Large intestine (tissue), 3 donors: ENCODE data around the gene EHD4. TPM values are rescaled to one million over a fixed set of nuclear protein-coding genes. Genes with fewer than 3 reads are reported as not detected.

Experiments used
- DNase-seq, 2 donors: peaks; one replicate each; pipeline versions ENCODE4 v3.0.0 to v3.0.0-alpha.2; 2013
- H3K27ac ChIP-seq: one replicate; pipeline ENCODE4 v1.5.1; 2013; ENCODE audit warnings: low read length
- H3K27me3 ChIP-seq: 2 replicates; pipeline ENCODE4 v1.6.1; 2013; ENCODE audit warnings: low read length; ENCODE audit not compliant: control insufficient read depth, insufficient read depth
- H3K36me3 ChIP-seq: 2 replicates; pipeline ENCODE4 v1.6.1; 2013; ENCODE audit warnings: low read length; ENCODE audit not compliant: control insufficient read depth, insufficient read depth
- H3K4me1 ChIP-seq: one replicate; pipeline ENCODE4 v1.6.1; 2013; ENCODE audit warnings: low read length; ENCODE audit not compliant: control insufficient read depth, insufficient read depth
- H3K4me3 ChIP-seq: one replicate; pipeline ENCODE4 v1.5.1; 2013; ENCODE audit warnings: low read length
- H3K9me3 ChIP-seq: one replicate; pipeline ENCODE4 v1.6.1; 2013; ENCODE audit warnings: mild to moderate bottlenecking, low read depth, low read length, moderate library complexity; ENCODE audit not compliant: control insufficient read depth
- WGBS: methylation state at CpG from one replicate; pipeline ENCODE4 v1.1.5; 2013; ENCODE audit warnings: low lambda C conversion rate; ENCODE audit not compliant: insufficient coverage; 5-methylcytosine and 5-hydroxymethylcytosine counted together
- polyA plus RNA-seq: library from polyadenylated mRNA; unstranded; fragments of 120-200 nt; gene quantifications from one replicate; pipeline ENCODE4 v1.2.1, GENCODE V29; 2013

Gene EHD4
- polyA plus RNA-seq, 1 donor: 13.1 TPM

- Histone ChIP-seq H3K36me3 (no peaks in the 10 kb centered on the region), H3K27me3 (no peaks in the 10 kb centered on the region), H3K9me3 (no peaks in the 10 kb centered on the region), H3K4me3 (no peak overlapping the region), H3K27ac (no peak overlapping the region), H3K4me1 (peaks cover 16% of the 10 kb centered on the region)
- 100% methylated on average over 1 of the region's 4 CpGs for WGBS
- no peak for DNase-seq
Observed at GRCh38 chr15:41968701-41969100, 3.7 kb downstream of the EHD4 start.

GRCh38 chr15:41967506-41968206 is 4.7 kb downstream of the EHD4 start:
- Histone ChIP-seq H3K27ac (peak overlapping the region; percentile 36), H3K4me1 (peaks cover 16% of the 10 kb centered on the region), H3K36me3 (no peaks in the 10 kb centered on the region), H3K9me3 (no peaks in the 10 kb centered on the region), H3K27me3 (no peaks in the 10 kb centered on the region), H3K4me3 (no peak overlapping the region)
- no peak for DNase-seq
- WGBS: 67% methylated on average over 1 of the region's 4 CpGs

GRCh38 chr15:41966920-41967465 is 5.4 kb downstream of the EHD4 start:
- no peak overlapping the region for H3K27ac ChIP-seq
- no peaks in the 10 kb centered on the region for H3K36me3 ChIP-seq
- no peak overlapping the region for H3K4me3 ChIP-seq
- no peaks in the 10 kb centered on the region for H3K9me3 ChIP-seq
- no peaks in the 10 kb centered on the region for H3K27me3 ChIP-seq
- no CpG with 5 or more reads among the region's 3 CpGs for WGBS
- peaks cover 16% of the 10 kb centered on the region for H3K4me1 ChIP-seq
- no peak for DNase-seq

- Histone ChIP-seq H3K9me3 (no peaks in the 10 kb centered on the region), H3K36me3 (no peaks in the 10 kb centered on the region), H3K4me3 (no peak overlapping the region), H3K4me1 (peaks cover 16% of the 10 kb centered on the region), H3K27me3 (no peaks in the 10 kb centered on the region), H3K27ac (no peak overlapping the region)
- no peak for DNase-seq
- no CpG with 5 or more reads among the region's 4 CpGs for WGBS
Observed at GRCh38 chr15:41966414-41966812, 5.9 kb downstream of the EHD4 start.

- no peak for DNase-seq
- H3K36me3 ChIP-seq: no peaks in the 10 kb centered on the region
Observed at GRCh38 chr15:41965441-41966413, 6.6 kb downstream of the EHD4 start.

GRCh38 chr15:41961595-41962202 is 10.7 kb downstream of the EHD4 start:
- H3K27ac ChIP-seq: peak overlapping the region; percentile 95
- H3K36me3 ChIP-seq: no peaks in the 10 kb centered on the region
- H3K4me1 ChIP-seq: peaks cover 30% of the 10 kb centered on the region
- DNase-seq: no peak
- H3K4me3 ChIP-seq: no peak overlapping the region
- H3K27me3 ChIP-seq: no peaks in the 10 kb centered on the region
- H3K9me3 ChIP-seq: no peaks in the 10 kb centered on the region
- WGBS: 100% methylated on average over 1 of the region's 1 CpG

More at GRCh38 chr15:41965441-41966413, 6.6 kb downstream of the EHD4 start:
- no CpG with 5 or more reads among the region's 15 CpGs for WGBS
- H3K4me1 ChIP-seq: peaks cover 21% of the 10 kb centered on the region
- H3K9me3 ChIP-seq: no peaks in the 10 kb centered on the region
- H3K4me3 ChIP-seq: no peak overlapping the region
- H3K27me3 ChIP-seq: no peaks in the 10 kb centered on the region
- no peak overlapping the region for H3K27ac ChIP-seq

GRCh38 chr15:41961001-41961518 is 11.3 kb downstream of the EHD4 start:
- no CpG with 5 or more reads among the region's 2 CpGs for WGBS
- peaks cover 36% of the 10 kb centered on the region for H3K4me1 ChIP-seq
- H3K4me3 ChIP-seq: peak overlapping the region; percentile 21
- H3K27me3 ChIP-seq: no peaks in the 10 kb centered on the region
- H3K9me3 ChIP-seq: no peaks in the 10 kb centered on the region
- no peaks in the 10 kb centered on the region for H3K36me3 ChIP-seq
- peak; percentile 79 to 94 for DNase-seq
- H3K27ac ChIP-seq: peak overlapping the region; percentile 95

- Histone ChIP-seq H3K36me3 (peaks cover 4% of the 10 kb centered on the region), H3K4me1 (peaks cover 37% of the 10 kb centered on the region), H3K27me3 (no peaks in the 10 kb centered on the region), H3K4me3 (no peak overlapping the region), H3K9me3 (no peaks in the 10 kb centered on the region), H3K27ac (peak overlapping the region; percentile 77)
- WGBS: no CpG with 5 or more reads among the region's 7 CpGs
- no peak for DNase-seq
Observed at GRCh38 chr15:41958002-41958420, 14.3 kb downstream of the EHD4 start.

GRCh38 chr15:41957021-41957897 is 15.1 kb downstream of the EHD4 start:
- peak; percentile 40 to 66 for DNase-seq
- H3K4me3 ChIP-seq: no peak overlapping the region
- H3K27ac ChIP-seq: peak overlapping the region; percentile 77
- WGBS: 0% methylated on average over 1 of the region's 12 CpGs
- peaks cover 37% of the 10 kb centered on the region for H3K4me1 ChIP-seq
- no peaks in the 10 kb centered on the region for H3K27me3 ChIP-seq
- peaks cover 9% of the 10 kb centered on the region for H3K36me3 ChIP-seq
- no peaks in the 10 kb centered on the region for H3K9me3 ChIP-seq
